ENCODE results near the gene VASH1.

DNA sequence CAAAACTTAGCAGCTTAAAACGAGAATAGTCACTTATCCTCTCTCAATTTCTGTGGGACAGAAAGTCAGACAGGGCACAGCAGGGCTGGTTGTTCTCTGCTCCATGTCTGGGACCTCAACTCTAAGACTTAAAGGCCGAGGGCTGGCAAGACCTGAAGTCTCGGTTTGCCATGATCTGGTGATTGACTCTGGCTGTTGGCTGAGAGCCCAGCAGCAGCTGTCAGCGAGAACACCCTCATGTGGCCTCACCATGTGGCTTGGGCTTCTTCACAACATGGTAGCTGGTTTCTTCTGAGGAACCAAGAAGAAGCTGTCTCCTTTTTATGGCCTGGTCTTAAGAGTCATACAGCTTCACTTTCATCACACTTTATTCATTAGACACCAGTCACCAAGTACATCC is 1.7 kb upstream of the VASH1 start:
- TF ChIP-seq, protein P1, sequence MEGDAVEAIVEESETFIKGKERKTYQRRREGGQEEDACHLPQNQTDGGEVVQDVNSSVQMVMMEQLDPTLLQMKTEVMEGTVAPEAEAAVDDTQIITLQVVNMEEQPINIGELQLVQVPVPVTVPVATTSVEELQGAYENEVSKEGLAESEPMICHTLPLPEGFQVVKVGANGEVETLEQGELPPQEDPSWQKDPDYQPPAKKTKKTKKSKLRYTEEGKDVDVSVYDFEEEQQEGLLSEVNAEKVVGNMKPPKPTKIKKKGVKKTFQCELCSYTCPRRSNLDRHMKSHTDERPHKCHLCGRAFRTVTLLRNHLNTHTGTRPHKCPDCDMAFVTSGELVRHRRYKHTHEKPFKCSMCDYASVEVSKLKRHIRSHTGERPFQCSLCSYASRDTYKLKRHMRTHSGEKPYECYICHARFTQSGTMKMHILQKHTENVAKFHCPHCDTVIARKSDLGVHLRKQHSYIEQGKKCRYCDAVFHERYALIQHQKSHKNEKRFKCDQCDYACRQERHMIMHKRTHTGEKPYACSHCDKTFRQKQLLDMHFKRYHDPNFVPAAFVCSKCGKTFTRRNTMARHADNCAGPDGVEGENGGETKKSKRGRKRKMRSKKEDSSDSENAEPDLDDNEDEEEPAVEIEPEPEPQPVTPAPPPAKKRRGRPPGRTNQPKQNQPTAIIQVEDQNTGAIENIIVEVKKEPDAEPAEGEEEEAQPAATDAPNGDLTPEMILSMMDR (optimal IDR thresholded peaks at IDR 0.05 in 1 of 3, IDR thresholded peaks at IDR 0.05 in 1 of 3, conservative IDR thresholded peaks at IDR 0.05 in 1 of 3; ENCODE audit: extremely low read depth in 1 of 3, insufficient read depth in 2 of 3, low read length in 3 of 3) = no peak
- TF ChIP-seq EZH2 (IDR thresholded peaks at IDR 0.05; ENCODE audit: low read length) = no peak

Data from keratinocyte (primary cell).